H1 (cell line): ENCODE data around the gene TBRG4. TPM values are rescaled to one million over a fixed set of nuclear protein-coding genes. Genes with fewer than 3 reads are reported as not detected.

Source experiments
- CTCF ChIA-PET: fragments of 300-600 bp; sonication (Branson Sonifier 250); formaldehyde crosslinking; loops from one replicate; lab custom pipeline; 2021; ENCODE audit not compliant: partially characterized antibody; lab: Charles Lee
- POLR2A ChIA-PET: fragments of 300-600 bp; sonication (Branson Sonifier 250); formaldehyde crosslinking; loops from one replicate; lab custom pipeline; 2021; ENCODE audit warnings: inconsistent platforms; ENCODE audit not compliant: partially characterized antibody; lab: Charles Lee
- DNase-seq, 2 experiments: peaks; one replicate each; pipeline versions ENCODE4 v3.0.0 to v3.0.0-alpha.2; 2010 to 2022; ENCODE audit warnings: low spot score in 2 of 2, low read depth in 1 of 2, mixed read lengths in 1 of 2
- FAIRE-seq: peaks from 2 replicates; lab custom pipeline; 2011; peaks lifted over from hg19 to GRCh38; lab: Jason Lieb, UNC
- H2AFZ ChIP-seq: 2 replicates; pipeline ENCODE4 v1.8.1; 2012; ENCODE audit warnings: low read length, inconsistent platforms
- H2AK5ac ChIP-seq: 2 replicates; pipeline ENCODE4 v1.6.1; 2013; ENCODE audit warnings: low read depth, low read length
- H2BK120ac ChIP-seq: replicated peaks from 2 replicates; pipeline ENCODE3; 2013; ENCODE audit warnings: low read depth, low read length, inconsistent platforms
- H2BK12ac ChIP-seq: 2 replicates; pipeline ENCODE4 v1.6.1; 2013; ENCODE audit warnings: low read depth, low read length
- H2BK15ac ChIP-seq: 2 replicates; pipeline ENCODE4 v1.6.1; 2013; ENCODE audit warnings: low read length
- H2BK20ac ChIP-seq: 2 replicates; pipeline ENCODE4 v1.6.1; 2013; ENCODE audit warnings: low read length
- H2BK5ac ChIP-seq: 2 replicates; pipeline ENCODE4 v1.6.1; 2013; ENCODE audit warnings: low read depth, low read length
- H3K14ac ChIP-seq: 2 replicates; pipeline ENCODE4 v1.6.1; 2013; ENCODE audit warnings: inconsistent platforms; ENCODE audit not compliant: insufficient read length
- H3K18ac ChIP-seq: 2 replicates; pipeline ENCODE4 v1.6.1; 2013; ENCODE audit warnings: low read length; ENCODE audit errors: extremely low read depth
- H3K23ac ChIP-seq: 2 replicates; pipeline ENCODE4 v1.6.1; 2013; ENCODE audit warnings: inconsistent platforms; ENCODE audit not compliant: insufficient read length
- H3K23me2 ChIP-seq: 2 replicates; pipeline ENCODE4 v1.6.1; 2013; ENCODE audit warnings: low read depth, low read length
- H3K27ac ChIP-seq: 2 replicates; pipeline ENCODE4 v1.6.1; 2011; ENCODE audit warnings: low read depth, low read length, inconsistent platforms
- H3K27me3 ChIP-seq, 4 experiments: replicated peaks in 1 of 4; 1 replicate in 1 of 4; 2 replicates in 3 of 4; pipeline versions ENCODE4 v1.6.1 to v1.8.1; 2011 to 2013; ENCODE audit warnings: low read length in 3 of 4, mild to moderate bottlenecking in 3 of 4, inconsistent platforms in 2 of 4, mixed read lengths in 2 of 4, moderate library complexity in 1 of 4; ENCODE audit not compliant: control insufficient read depth in 3 of 4, insufficient read depth in 3 of 4; ENCODE audit errors: extremely low read depth in 1 of 4
- H3K36me3 ChIP-seq, 4 experiments: 2 replicates each; pipeline versions ENCODE4 v1.6.1 to v1.8.1; 2011 to 2013; ENCODE audit warnings: mild to moderate bottlenecking in 4 of 4, low read length in 3 of 4, moderate library complexity in 2 of 4, control low read depth in 1 of 4, inconsistent platforms in 1 of 4; ENCODE audit not compliant: insufficient read depth in 4 of 4, control insufficient read depth in 2 of 4
- H3K4ac ChIP-seq: replicated peaks from 2 replicates; pipeline ENCODE3; 2013; ENCODE audit warnings: low read length, low read depth, mixed read lengths, inconsistent platforms; ENCODE audit not compliant: insufficient read length
- H3K4me1 ChIP-seq, 4 experiments: replicated peaks in 1 of 4; 1 replicate in 1 of 4; 2 replicates in 3 of 4; pipeline versions ENCODE4 v1.6.1 to v1.8.1; 2011 to 2013; ENCODE audit warnings: low read length in 3 of 4, inconsistent platforms in 2 of 4, mixed read lengths in 1 of 4; ENCODE audit not compliant: insufficient read depth in 4 of 4, control insufficient read depth in 3 of 4
- H3K4me2 ChIP-seq, 2 experiments: 2 replicates each; pipeline versions ENCODE4 v1.6.1 to v1.8.1; 2011 to 2013; ENCODE audit warnings: low read depth in 2 of 2, low read length in 2 of 2, control low read depth in 1 of 2, inconsistent platforms in 1 of 2, mild to moderate bottlenecking in 1 of 2; ENCODE audit not compliant: insufficient read depth in 1 of 2
- H3K4me3 ChIP-seq, 4 experiments: fragments of 200-600, 300-600 bp in 1 of 4; sonication (generic), shearing (Covaris generic), sonication (Bioruptor Twin) in 1 of 4; 2 replicates each; pipeline versions ENCODE4 v1.5.1 to v1.8.1; 2011 to 2016; ENCODE audit warnings: low read length in 4 of 4, low read depth in 3 of 4, control low read depth in 2 of 4, inconsistent platforms in 2 of 4, mild to moderate bottlenecking in 2 of 4, mixed read lengths in 1 of 4, moderate library complexity in 1 of 4; ENCODE audit not compliant: insufficient read depth in 2 of 4; ENCODE audit errors: extremely low read depth in 1 of 4
- H3K56ac ChIP-seq: replicated peaks from 2 replicates; pipeline ENCODE3; 2013; ENCODE audit warnings: low read depth, mild to moderate bottlenecking, mixed read lengths, low read length, inconsistent platforms; ENCODE audit not compliant: insufficient read length
- H3K79me1 ChIP-seq: 2 replicates; pipeline ENCODE4 v1.6.1; 2013; ENCODE audit warnings: low read depth, low read length, control low read depth
- H3K79me2 ChIP-seq, 2 experiments: 2 replicates each; pipeline versions ENCODE4 v1.6.1 to v1.8.1; 2012 to 2013; ENCODE audit warnings: low read length in 2 of 2, mild to moderate bottlenecking in 2 of 2, inconsistent platforms in 1 of 2; ENCODE audit not compliant: insufficient read depth in 2 of 2, control insufficient read depth in 1 of 2
- H3K9ac ChIP-seq, 4 experiments: replicated peaks in 1 of 4; 1 replicate in 1 of 4; 2 replicates in 3 of 4; pipeline versions ENCODE4 v1.6.1 to v1.8.1; 2011 to 2013; ENCODE audit warnings: low read depth in 3 of 4, low read length in 3 of 4, control low read depth in 2 of 4, mild to moderate bottlenecking in 2 of 4, moderate library complexity in 2 of 4, inconsistent platforms in 1 of 4; ENCODE audit errors: extremely low read depth in 1 of 4
- H3K9me3 ChIP-seq, 2 experiments: 2 replicates each; pipeline versions ENCODE4 v1.6.1 to v1.8.1; 2012 to 2013; ENCODE audit warnings: mild to moderate bottlenecking in 2 of 2, moderate library complexity in 2 of 2, control low read depth in 1 of 2, inconsistent platforms in 1 of 2, low read depth in 1 of 2, low read length in 1 of 2, mixed read lengths in 1 of 2; ENCODE audit not compliant: insufficient read depth in 2 of 2
- H4K20me1 ChIP-seq, 2 experiments: replicated peaks in 1 of 2; 2 replicates each; pipeline versions ENCODE3 to v1.8.1; 2011 to 2013; ENCODE audit warnings: inconsistent platforms in 2 of 2, low read length in 2 of 2, mild to moderate bottlenecking in 1 of 2; ENCODE audit not compliant: insufficient read depth in 2 of 2, control insufficient read depth in 1 of 2
- H4K5ac ChIP-seq: 2 replicates; pipeline ENCODE4 v1.6.1; 2013; ENCODE audit warnings: low read length, low read depth, mixed read lengths, inconsistent platforms; ENCODE audit not compliant: insufficient read length
- H4K8ac ChIP-seq: 2 replicates; pipeline ENCODE4 v1.8.0; 2013; ENCODE audit warnings: mild to moderate bottlenecking, moderate library complexity, low read length, inconsistent platforms; ENCODE audit not compliant: insufficient read depth; ENCODE audit errors: extremely low read depth
- H4K91ac ChIP-seq: replicated peaks from 2 replicates; pipeline ENCODE3; 2013; ENCODE audit warnings: low read length, mixed read lengths, inconsistent platforms; ENCODE audit not compliant: insufficient read length
- BCL11A ChIP-seq, 2 experiments: IDR thresholded peaks; one replicate each; pipeline ENCODE4 v1.6.1; 2011; ENCODE audit warnings: low read depth in 2 of 2, low read length in 2 of 2, mild to moderate bottlenecking in 2 of 2
- CEBPB ChIP-seq: IDR thresholded peaks from 2 replicates; pipeline ENCODE4 v1.6.1; 2012; ENCODE audit warnings: low read depth, low read length
- CHD2 ChIP-seq: IDR thresholded peaks from 2 replicates; pipeline ENCODE4 v1.6.1; 2012; ENCODE audit warnings: low read length, improper control_type of control experiment
- GABPA ChIP-seq: IDR thresholded peaks from 2 replicates; pipeline ENCODE4 v1.6.1; 2011; ENCODE audit warnings: mild to moderate bottlenecking, low read length, moderate library complexity, borderline replicate concordance; ENCODE audit not compliant: insufficient read depth
- JUN ChIP-seq: IDR thresholded peaks from 2 replicates; pipeline ENCODE4 v1.6.1; 2011; ENCODE audit warnings: low read depth, mild to moderate bottlenecking, improper control_type of control experiment, low read length
- KDM4A ChIP-seq: IDR thresholded peaks from one replicate; pipeline ENCODE4 v1.7.1; 2012; ENCODE audit warnings: low read depth, mild to moderate bottlenecking, moderate library complexity, low read length, inconsistent platforms; ENCODE audit not compliant: severe bottlenecking
- MAFK ChIP-seq: IDR thresholded peaks from 2 replicates; pipeline ENCODE4 v1.6.1; 2012; ENCODE audit warnings: low read depth, mild to moderate bottlenecking, improper control_type of control experiment, low read length
- SUZ12 ChIP-seq: fragments of 200-600 bp; sonication (generic); IDR thresholded peaks from 2 replicates; pipeline ENCODE4 v1.6.1; 2012; ENCODE audit warnings: mild to moderate bottlenecking, inconsistent platforms, low read length, moderate library complexity, mixed read lengths
- WGBS, 2 experiments: shearing (Covaris generic) in 1 of 2; methylation state at CpG; one replicate each; pipeline versions ENCODE4 v1.1.6 to v1.1.7; 2013 to 2015; ENCODE audit warnings: low lambda C conversion rate in 2 of 2, mixed read lengths in 2 of 2, inconsistent platforms in 1 of 2, low coverage in 1 of 2, missing lambda C conversion rate in 1 of 2; ENCODE audit not compliant: insufficient replicate concordance in 2 of 2, insufficient coverage in 1 of 2, insufficient read length in 1 of 2; ENCODE audit errors: extremely low coverage in 1 of 2, missing lambda C conversion rate in 1 of 2; 5-methylcytosine and 5-hydroxymethylcytosine counted together
- polyA plus RNA-seq, 7 experiments: library from polyadenylated mRNA; depleted of rRNA in 3 of 7; stranded (reverse) in 5 of 7; unstranded in 2 of 7; fragments of >200 nt in 5 of 7; fragments of 200-250 nt in 2 of 7; gene quantifications; 1 replicate in 5 of 7; 2 replicates in 1 of 7; 4 replicates in 1 of 7; pipeline versions ENCODE4 v1.2.1 to v1.2.3, GENCODE V29; 2011 to 2013; ENCODE audit warnings: missing spikeins in 2 of 7, mixed read lengths in 2 of 7
- total RNA-seq: library from RNA; stranded (reverse); fragmentation: NEBNext Ultra II Directional; extraction: Animal tissue kit (Norgen Biotek cat#: 25700); gene quantifications from 2 replicates; pipeline ENCODE4 v1.2.1, GENCODE V29; 2021
- TF ChIP-seq, protein P1 (sequence below): IDR thresholded peaks from 2 replicates; pipeline ENCODE4 v1.6.1; 2012; ENCODE audit warnings: low read length, inconsistent platforms

Gene TBRG4
- total and polyA plus RNA-seq, 2 of the 8 experiments (the other 6 are each of a cell fraction or from before 2014, with no cell fraction given) = 110 to 137 TPM

DNA sequence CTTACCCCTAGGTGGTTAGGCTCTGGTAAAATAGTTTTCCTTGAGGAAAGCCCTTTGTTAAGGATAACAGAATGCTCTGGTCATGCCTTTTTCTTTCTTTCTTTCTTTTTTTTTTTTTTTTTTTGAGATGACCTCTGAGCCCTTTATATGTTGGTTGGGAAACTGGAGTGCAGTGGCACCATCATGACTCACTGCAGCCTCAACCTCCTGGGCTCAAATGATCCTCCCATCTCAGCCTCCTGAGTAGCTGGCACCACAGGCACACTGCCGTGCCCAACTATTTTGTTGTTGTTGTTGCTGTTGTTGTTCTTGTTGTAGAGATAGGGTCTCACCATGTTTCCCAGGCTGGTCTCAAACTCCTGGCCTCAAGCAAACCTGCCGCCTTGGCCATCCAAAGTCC, 50.1 kb downstream of the TBRG4 start:
- Histone ChIP-seq H3K56ac (no peak overlapping the region), H2BK5ac (no peak overlapping the region), H2BK20ac (no peak overlapping the region), H2AFZ (no peak overlapping the region), H3K9me3 (no peaks in the 10 kb centered on the region), H3K23ac (no peak overlapping the region), H2AK5ac (no peak overlapping the region)
- no peak for DNase-seq
- WGBS, 2 experiments = 92% methylated on average over 2 of the region's 2 CpGs; no CpG with 5 or more reads in 1 of the 2 experiments
- TF ChIP-seq, protein P1, sequence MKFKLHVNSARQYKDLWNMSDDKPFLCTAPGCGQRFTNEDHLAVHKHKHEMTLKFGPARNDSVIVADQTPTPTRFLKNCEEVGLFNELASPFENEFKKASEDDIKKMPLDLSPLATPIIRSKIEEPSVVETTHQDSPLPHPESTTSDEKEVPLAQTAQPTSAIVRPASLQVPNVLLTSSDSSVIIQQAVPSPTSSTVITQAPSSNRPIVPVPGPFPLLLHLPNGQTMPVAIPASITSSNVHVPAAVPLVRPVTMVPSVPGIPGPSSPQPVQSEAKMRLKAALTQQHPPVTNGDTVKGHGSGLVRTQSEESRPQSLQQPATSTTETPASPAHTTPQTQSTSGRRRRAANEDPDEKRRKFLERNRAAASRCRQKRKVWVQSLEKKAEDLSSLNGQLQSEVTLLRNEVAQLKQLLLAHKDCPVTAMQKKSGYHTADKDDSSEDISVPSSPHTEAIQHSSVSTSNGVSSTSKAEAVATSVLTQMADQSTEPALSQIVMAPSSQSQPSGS = no peak
- TF ChIP-seq GABPA = no peak
- no peak for TF ChIP-seq CEBPB
- TF ChIP-seq BCL11A (IDR thresholded peaks at IDR 0.05; ENCODE audit: low read depth in 2 of 2, low read length in 2 of 2) = no peak
- TF ChIP-seq JUN = no peak
- TF ChIP-seq KDM4A = no peak
- TF ChIP-seq CHD2 = no peak
- TF ChIP-seq MAFK = no peak
- no peak for TF ChIP-seq SUZ12
- TF ChIP-seq, all 59 proteins: peak for 0
- CTCF ChIA-PET = no interaction called here
- Histone ChIP-seq H3K79me2 (peaks cover 0 to 3% of the 10 kb centered on the region in 2 experiments; a peak in 1 of 4 replicates), H3K4me2 (no peak overlapping the region), H3K9ac (no peak overlapping the region), H3K4ac (no peak overlapping the region), H3K14ac (no peak overlapping the region), H4K5ac (no peak overlapping the region), H4K91ac (no peak overlapping the region), H3K23me2 (no peaks in the 10 kb centered on the region), H3K79me1 (peaks cover 2% of the 10 kb centered on the region; the same call in 1 of the 2 replicates), H3K27ac (no peak overlapping the region), H3K27me3 (no peaks in the 10 kb centered on the region), H2BK15ac (no peak overlapping the region), H3K4me3 (no peak overlapping the region), H3K18ac (no peak overlapping the region), H4K20me1 (peaks cover 2 to 4% of the 10 kb centered on the region in 2 experiments), H4K8ac (no peak overlapping the region), H2BK12ac (no peak overlapping the region), H2BK120ac (no peak overlapping the region), H3K36me3 (peaks cover 0 to 6% (median 4%) of the 10 kb centered on the region in 4 experiments; a peak in 5 of 8 replicates), H3K4me1 (no peaks in the 10 kb centered on the region)
- POLR2A ChIA-PET = no interaction called here
- FAIRE-seq = no peak
